Left lung (tissue), 10 donors: ENCODE data around the gene RAB8B. TPM values are rescaled to one million over a fixed set of nuclear protein-coding genes. Genes with fewer than 3 reads are reported as not detected.
A peak's percentile ranks its signal among the peaks of the same experiment; 100 is the strongest.

Source experiments
- ATAC-seq: fragments of 200-7000 bp; cut with Tn5 transposase; one replicate; pipeline ENCODE4 v1.9.1; 2020; ENCODE audit warnings: moderate library complexity
- DNase-seq, 4 donors: peaks; one replicate each; pipeline ENCODE4 v3.0.0-alpha.2; 2013 to 2020
- H3K27ac ChIP-seq, 2 donors: fragments of 200-600 bp; sonication (generic) in 1 of 2; one replicate each; pipeline versions ENCODE4 v1.5.0 to v1.8.0; 2020 to 2021
- H3K27me3 ChIP-seq, 2 donors: fragments of 200-600 bp; sonication (generic) in 1 of 2; one replicate each; pipeline versions ENCODE4 v1.5.0 to v1.8.0; 2020 to 2021
- H3K36me3 ChIP-seq, 2 donors: fragments of 200-600 bp; sonication (generic) in 1 of 2; one replicate each; pipeline versions ENCODE4 v1.5.0 to v1.8.0; 2020 to 2021
- H3K4me1 ChIP-seq, 2 donors: fragments of 200-600 bp; one replicate each; pipeline ENCODE4 v1.8.0; 2021
- H3K4me3 ChIP-seq, 2 donors: fragments of 200-600 bp; sonication (generic) in 1 of 2; one replicate each; pipeline versions ENCODE4 v1.5.0 to v1.8.0; 2020 to 2021; ENCODE audit warnings: mild to moderate bottlenecking in 1 of 2
- H3K9me3 ChIP-seq, 2 donors: fragments of 200-600 bp; sonication (generic) in 1 of 2; one replicate each; pipeline versions ENCODE4 v1.5.0 to v1.8.0; 2020 to 2021
- CTCF ChIP-seq, 2 donors: fragments of 200-600 bp; sonication (generic) in 1 of 2; IDR thresholded peaks; one replicate each; pipeline versions ENCODE4 v1.5.0 to v1.8.0; 2021; ENCODE audit warnings: antibody characterized with exemption in 2 of 2
- intact Hi-C, 2 donors: fragments of 100-400 bp; cut with DNase I; formaldehyde crosslinking; loops; one replicate each; pipeline versions ENCODE4 v1.11.2 to v1.14.2; 2022
- polyA plus RNA-seq, 6 donors: library from polyadenylated mRNA; unstranded; fragments of 120-200 nt; gene quantifications; one replicate each; pipeline ENCODE4 v1.2.1, GENCODE V29; 2013; ENCODE audit not compliant: insufficient read length in 6 of 6
- total RNA-seq, 2 donors: library from RNA; stranded (reverse); fragmentation: NEBNext Ultra II Directional; extraction: Animal tissue kit (Norgen Biotek cat#: 25700); gene quantifications; one replicate each; pipeline ENCODE4 v1.2.1, GENCODE V29; 2021
- donor health status: DM: no; HTN: yes; CAD: no.
- donor health status: DM: no; HTN: no; CAD: no.

Gene RAB8B
- total and polyA plus RNA-seq, 8 donors: 45.1 to 62.2 (median 57.0) TPM

- DNase-seq: no peak
- Histone ChIP-seq H3K27me3 (no peaks in the 10 kb centered on the region), H3K4me3 (no peak overlapping the region), H3K36me3 (no peaks in the 10 kb centered on the region), H3K27ac (peak overlapping the region in 1 of 2 donors; percentile 38), H3K4me1 (peaks cover 29 to 62% of the 10 kb centered on the region in 2 donors), H3K9me3 (no peaks in the 10 kb centered on the region)
- ATAC-seq: no peak
- intact Hi-C loops: no loop called here
- TF ChIP-seq CTCF (IDR thresholded peaks at IDR 0.05): no peak
Observed at GRCh38 chr15:63238796-63239195, 49.4 kb downstream of the RAB8B start.

GRCh38 chr15:63240109-63240508 is 50.7 kb downstream of the RAB8B start:
- Histone ChIP-seq H3K27me3 (no peaks in the 10 kb centered on the region), H3K4me1 (peaks cover 23 to 62% of the 10 kb centered on the region in 2 donors), H3K4me3 (no peak overlapping the region), H3K27ac (no peak overlapping the region), H3K9me3 (no peaks in the 10 kb centered on the region), H3K36me3 (peaks cover 0 to 3% of the 10 kb centered on the region in 2 donors)
- intact Hi-C loops: no loop called here
- TF ChIP-seq CTCF (IDR thresholded peaks at IDR 0.05): no peak
- no peak for ATAC-seq
- DNase-seq: no peak

- H3K4me1 ChIP-seq: peaks cover 17 to 67% of the 10 kb centered on the region in 2 donors
- no peak for TF ChIP-seq CTCF (IDR thresholded peaks at IDR 0.05)
Observed at GRCh38 chr15:63241316-63241715, 51.9 kb downstream of the RAB8B start.

GRCh38 chr15:63243101-63243500 is 53.7 kb downstream of the RAB8B start:
- Histone ChIP-seq H3K36me3 (peaks cover 0 to 20% of the 10 kb centered on the region in 2 donors), H3K27ac (peak overlapping the region; percentile 44 to 54), H3K4me1 (peaks cover 27 to 69% of the 10 kb centered on the region in 2 donors), H3K4me3 (no peak overlapping the region), H3K27me3 (no peaks in the 10 kb centered on the region), H3K9me3 (no peaks in the 10 kb centered on the region)
- ATAC-seq (peak; percentile 15), DNase-seq (peak in 2 of 4 donors; percentile 66 to 67)
- intact Hi-C loops: no loop called here
- no peak for TF ChIP-seq CTCF (IDR thresholded peaks at IDR 0.05)

More at GRCh38 chr15:63241316-63241715, 51.9 kb downstream of the RAB8B start:
- ATAC-seq (no peak), DNase-seq (no peak)
- no peak overlapping the region for H3K4me3 ChIP-seq
- H3K27ac ChIP-seq: no peak overlapping the region
- intact Hi-C loops: no loop called here
- peaks cover 0 to 15% of the 10 kb centered on the region in 2 donors for H3K36me3 ChIP-seq
- no peaks in the 10 kb centered on the region for H3K9me3 ChIP-seq
- H3K27me3 ChIP-seq: no peaks in the 10 kb centered on the region

GRCh38 chr15:63243776-63244175 is 54.4 kb downstream of the RAB8B start:
- Histone ChIP-seq H3K27ac (peak overlapping the region; percentile 44 to 54), H3K36me3 (peaks cover 0 to 24% of the 10 kb centered on the region in 2 donors), H3K4me1 (peaks cover 22 to 68% of the 10 kb centered on the region in 2 donors), H3K9me3 (no peaks in the 10 kb centered on the region), H3K4me3 (no peak overlapping the region), H3K27me3 (no peaks in the 10 kb centered on the region)
- intact Hi-C loops: no loop called here
- no peak for TF ChIP-seq CTCF (IDR thresholded peaks at IDR 0.05)
- DNase-seq: no peak
- ATAC-seq: no peak
